NCI-H524 (cell line): ENCODE data around the gene TSPY3.
"Not testable (repeated sequence)": the region's sequence is repeated elsewhere in the genome, so short reads cannot be mapped to it uniquely, and the experiment has no call there.

Source experiments
- DNase-seq, 2 experiments: peaks; one replicate each; lab custom pipeline; 2025; lab: John Stamatoyannopoulos, UW

TSPY3 gene

GRCh38 chrY:9398121-9398520, at the start of gene TSPY3:
TSS of gene TSPY3 (plus strand) at chrY:9398421. CDS start at chrY:9398467, 46 bp downstream.
- DNase-seq, result not testable (repeated sequence)

GRCh38 chrY:9357497-9357896, 40.7 kb upstream of the TSPY3 start, which contains the start of gene TSPY8:
TSS of gene TSPY8 (plus strand) at chrY:9357797. CDS start at chrY:9357843, 46 bp downstream.
- not testable (repeated sequence) for DNase-seq

GRCh38 chrY:9396527-9396926, 1.7 kb upstream of the TSPY3 start:
- not testable (repeated sequence) for DNase-seq
